PC-3 (cell line): ENCODE data around the gene ZCCHC8. TPM values are rescaled to one million over a fixed set of nuclear protein-coding genes. Genes with fewer than 3 reads are reported as not detected.

ENCODE experiments used
- ATAC-seq: fragments of 200-7000 bp; cut with Tn5 transposase; 2 replicates; pipeline ENCODE4 v1.9.1; 2020; ENCODE audit warnings: mild to moderate bottlenecking, moderate library complexity
- BruUV-seq: library from RNA; stranded (reverse); fragments of 400-500 nt; replicated peaks from 2 replicates; lab custom pipeline; 2021; lab: Mats Ljungman, UMichigan
- CTCF ChIA-PET: fragments of 300-600 bp; sonication (Branson Sonifier 250); formaldehyde crosslinking; loops from one replicate; lab custom pipeline; 2022; ENCODE audit warnings: antibody characterized with exemption; lab: Charles Lee
- POLR2A ChIA-PET: fragments of 300-600 bp; sonication (Branson Sonifier 250); formaldehyde crosslinking; loops from one replicate; lab custom pipeline; 2022; ENCODE audit warnings: antibody characterized with exemption; ENCODE audit not compliant: unreplicated experiment; lab: Charles Lee
- DNase-seq: peaks from one replicate; pipeline ENCODE4 v3.0.0-alpha.2; 2015
- H2AFZ ChIP-seq: fragments of 300-600 bp; sonication (generic); 2 replicates; pipeline ENCODE4 v1.6.0; 2016; ENCODE audit warnings: antibody characterized with exemption, low read length
- H3F3A ChIP-seq: fragments of 300-600 bp; sonication (generic); one replicate; pipeline ENCODE4 v1.6.0; 2017; ENCODE audit warnings: antibody characterized with exemption, low read length, control low read depth, mild to moderate bottlenecking; ENCODE audit not compliant: unreplicated experiment
- H3K27ac ChIP-seq: fragments of 300-600 bp; sonication (generic); 2 replicates; pipeline ENCODE4 v1.5.1; 2016; ENCODE audit warnings: mild to moderate bottlenecking, low read length
- H3K27me3 ChIP-seq: fragments of 300-600 bp; sonication (generic); 2 replicates; pipeline ENCODE4 v1.6.1; 2016; ENCODE audit warnings: low read length, mixed read lengths
- H3K36me3 ChIP-seq: fragments of 300-600 bp; sonication (generic); 2 replicates; pipeline ENCODE4 v1.6.1; 2016; ENCODE audit warnings: low read depth, mixed run types, low read length, mixed read lengths
- H3K4me1 ChIP-seq: fragments of 300-600 bp; sonication (generic); 2 replicates; pipeline ENCODE4 v1.5.1; 2016; ENCODE audit warnings: low read length; ENCODE audit not compliant: insufficient read depth
- H3K4me2 ChIP-seq: fragments of 300-600 bp; sonication (generic); 2 replicates; pipeline ENCODE4 v1.6.0; 2016; ENCODE audit warnings: low read length
- H3K4me3 ChIP-seq: fragments of 300-600 bp; sonication (generic); 2 replicates; pipeline ENCODE4 v1.5.1; 2016; ENCODE audit warnings: mild to moderate bottlenecking, low read length, mixed read lengths
- H3K79me2 ChIP-seq: fragments of 300-600 bp; sonication (generic); 2 replicates; pipeline ENCODE4 v1.6.1; 2017; ENCODE audit warnings: low read length, mixed read lengths
- H3K9ac ChIP-seq: fragments of 300-600 bp; sonication (generic); 2 replicates; pipeline ENCODE4 v1.6.0; 2016; ENCODE audit warnings: mild to moderate bottlenecking, low read length
- H3K9me2 ChIP-seq: fragments of 300-600 bp; sonication (generic); replicated peaks from 2 replicates; pipeline ENCODE4 v1.6.1; 2016; ENCODE audit warnings: mixed run types, low read length, mixed read lengths
- H3K9me3 ChIP-seq: fragments of 300-600 bp; sonication (generic); 2 replicates; pipeline ENCODE4 v1.6.1; 2016; ENCODE audit warnings: low read length, mixed read lengths
- H4K20me1 ChIP-seq: fragments of 300-600 bp; sonication (generic); 2 replicates; pipeline ENCODE4 v1.6.1; 2016; ENCODE audit warnings: low read length, mixed read lengths
- CTCF ChIP-seq: fragments of 300-600 bp; sonication (generic); conservative IDR thresholded peaks from 2 replicates; pipeline ENCODE4 v1.5.1; 2017; ENCODE audit warnings: antibody characterized with exemption, low read depth, mild to moderate bottlenecking, low read length
- EZH2 ChIP-seq: fragments of 300-600 bp; sonication (generic); IDR thresholded peaks from one replicate; pipeline ENCODE4 v1.6.1; 2017; ENCODE audit warnings: antibody characterized with exemption, mild to moderate bottlenecking, low read length; ENCODE audit not compliant: unreplicated experiment
- EZH2phosphoT487 ChIP-seq: fragments of 300-600 bp; sonication (generic); IDR thresholded peaks from 2 replicates; pipeline ENCODE4 v1.6.1; 2018; ENCODE audit warnings: mild to moderate bottlenecking, antibody characterized with exemption, low read length, borderline replicate concordance
- intact Hi-C: fragments of 100-400 bp; cut with micrococcal nuclease; formaldehyde crosslinking; loops from 2 replicates; pipeline ENCODE4 v1.9.0; 2023
- total RNA-seq: library from RNA; depleted of rRNA; stranded (reverse); fragments of >200 nt; gene quantifications from 2 replicates; pipeline ENCODE4 v1.2.3, GENCODE V29; 2014

The ZCCHC8 gene
- total RNA-seq, 1 experiment from 2014 or later = 14.4 TPM

- peaks cover 14% of the 10 kb centered on the region for H3K4me1 ChIP-seq
- DNase-seq = no peak
- peaks cover 11% of the 10 kb centered on the region for H3K79me2 ChIP-seq
- H3K9me3 ChIP-seq = no peaks in the 10 kb centered on the region
- ATAC-seq = no peak
- H3K27ac ChIP-seq = no peak overlapping the region
- H3K9ac ChIP-seq = no peak overlapping the region
- no peak overlapping the region for H3K4me2 ChIP-seq
- BruUV-seq = no TSS peak
- ChIA-PET POLR2A (no interaction called here), CTCF (interaction anchor here (0.6 kb wide), 1 partner anchor 161 kb away, joined by 3 read pairs; no protein-coding TSS in a partner anchor)
- H3F3A ChIP-seq = no peaks in the 10 kb centered on the region
- no peak overlapping the region for H2AFZ ChIP-seq
- no peak overlapping the region for H3K4me3 ChIP-seq
- H3K9me2 ChIP-seq = no peaks in the 10 kb centered on the region
- intact Hi-C loops = no loop called here
- no peaks in the 10 kb centered on the region for H4K20me1 ChIP-seq
- no peak for TF ChIP-seq CTCF
- TF ChIP-seq EZH2 = no peak
- TF ChIP-seq EZH2phosphoT487 = no peak
- no peaks in the 10 kb centered on the region for H3K27me3 ChIP-seq
- H3K36me3 ChIP-seq = no peaks in the 10 kb centered on the region
These were observed 73.3 kb downstream of the ZCCHC8 start for GRCh38 chr12:122427403-122427802.

GRCh38 chr12:122423258-122424165 is 77.2 kb downstream of the ZCCHC8 start:
- H3F3A ChIP-seq = no peaks in the 10 kb centered on the region
- peak overlapping the region; percentile 78 for H3K4me2 ChIP-seq
- no peak for ATAC-seq
- no peak for DNase-seq
- H3K9me2 ChIP-seq = no peaks in the 10 kb centered on the region
- peaks cover 48% of the 10 kb centered on the region for H3K79me2 ChIP-seq
- H3K27ac ChIP-seq = peak overlapping the region; percentile 86
- TF ChIP-seq EZH2phosphoT487 = no peak
- no peak for TF ChIP-seq EZH2
- TF ChIP-seq CTCF = no peak
- H3K27me3 ChIP-seq = no peaks in the 10 kb centered on the region
- TSS peak; percentile 65 for BruUV-seq
- CTCF ChIA-PET = no interaction called here
- H3K9me3 ChIP-seq = no peaks in the 10 kb centered on the region
- POLR2A ChIA-PET = no interaction called here
- intact Hi-C loops = no loop called here
- no peaks in the 10 kb centered on the region for H4K20me1 ChIP-seq
- H3K9ac ChIP-seq = peak overlapping the region; percentile 88
- peak overlapping the region; percentile 66 for H3K4me3 ChIP-seq
- no peaks in the 10 kb centered on the region for H3K36me3 ChIP-seq
- peaks cover 36% of the 10 kb centered on the region for H3K4me1 ChIP-seq
- H2AFZ ChIP-seq = peak overlapping the region; percentile 82

GRCh38 chr12:122422730-122423257 is 77.9 kb downstream of the ZCCHC8 start:
- ATAC-seq (peak; percentile 17), DNase-seq (peak; percentile 77)
- H3K9me2 ChIP-seq = no peaks in the 10 kb centered on the region
- H3K4me1 ChIP-seq = peaks cover 40% of the 10 kb centered on the region
- H3K4me2 ChIP-seq = peak overlapping the region; percentile 78
- H3K9me3 ChIP-seq = no peaks in the 10 kb centered on the region
- no peaks in the 10 kb centered on the region for H4K20me1 ChIP-seq
- H3K27me3 ChIP-seq = no peaks in the 10 kb centered on the region
- no TSS peak for BruUV-seq
- peak overlapping the region; percentile 66 for H3K4me3 ChIP-seq
- ChIA-PET POLR2A (interaction anchor here (0.5 kb wide), 1 partner anchor 47 kb away, joined by 3 read pairs; no protein-coding TSS in a partner anchor), CTCF (interaction anchor here (0.5 to 1.8 kb wide), 4 partner anchors 16 to 104 kb away, joined by 3 to 8 read pairs (median 4); no protein-coding TSS in a partner anchor)
- no peaks in the 10 kb centered on the region for H3K36me3 ChIP-seq
- H2AFZ ChIP-seq = peak overlapping the region; percentile 82
- H3K9ac ChIP-seq = peak overlapping the region; percentile 88
- peaks cover 55% of the 10 kb centered on the region for H3K79me2 ChIP-seq
- intact Hi-C loops = no loop called here
- no peak for TF ChIP-seq CTCF
- TF ChIP-seq EZH2 = no peak
- no peak for TF ChIP-seq EZH2phosphoT487
- H3F3A ChIP-seq = no peaks in the 10 kb centered on the region
- H3K27ac ChIP-seq = peak overlapping the region; percentile 86
